Stimulated activated CD8-positive, alpha-beta memory T cell treated with anti-CD3 and anti-CD28 coated beads, Interleukin-15, amount 100 ng/mL, for 1 hour (primary cell): ENCODE measurements around the gene CMTM8.

Source experiments
- DNase-seq: peaks from one replicate; pipeline ENCODE4 v3.0.0-alpha.2; 2020; ENCODE audit warnings: low read depth

Gene CMTM8

GRCh38 chr3:32340039-32340438 is 101.6 kb downstream of the CMTM8 start:
- DNase-seq, result no peak

GRCh38 chr3:32340611-32341365 is 102.3 kb downstream of the CMTM8 start:
- no peak for DNase-seq

DNA sequence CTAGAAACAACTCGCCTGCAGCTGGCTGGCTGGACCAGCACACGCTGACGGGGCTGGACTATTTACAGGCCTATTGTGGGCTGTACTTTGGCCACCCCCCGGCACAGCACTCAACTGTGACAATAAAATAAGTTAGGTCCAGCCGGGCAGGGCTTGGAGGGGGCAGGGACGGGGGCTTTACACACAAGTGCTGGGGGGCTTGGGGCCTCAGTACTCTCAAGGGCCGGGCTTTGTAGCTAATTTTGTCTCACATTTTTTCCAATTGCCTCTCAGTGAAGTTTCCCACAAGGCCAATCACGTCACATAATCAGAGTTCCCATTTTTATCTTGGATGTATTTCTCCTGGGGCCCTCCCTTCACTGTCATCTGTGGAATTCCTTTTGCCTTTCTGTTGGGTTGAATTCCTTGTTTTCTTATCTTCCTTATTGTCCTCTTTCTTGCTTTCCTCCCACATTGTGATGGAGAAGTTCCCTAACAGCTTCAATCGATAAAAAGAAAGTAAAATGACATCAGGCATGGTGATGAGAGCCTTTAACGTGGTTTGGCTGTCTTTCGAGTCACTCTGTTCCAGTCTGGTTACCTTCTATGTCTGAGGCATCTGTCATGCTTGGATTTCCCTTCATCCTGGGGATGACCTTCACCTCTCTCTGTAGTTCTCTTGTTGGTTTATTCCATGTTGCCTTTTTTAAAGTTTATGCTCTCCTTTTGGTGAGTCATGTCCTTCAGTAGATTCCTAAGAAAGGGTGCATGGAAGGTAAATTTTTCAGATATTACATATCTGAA is 109.1 kb downstream of the CMTM8 start:
- DNase-seq, result no peak

DNA sequence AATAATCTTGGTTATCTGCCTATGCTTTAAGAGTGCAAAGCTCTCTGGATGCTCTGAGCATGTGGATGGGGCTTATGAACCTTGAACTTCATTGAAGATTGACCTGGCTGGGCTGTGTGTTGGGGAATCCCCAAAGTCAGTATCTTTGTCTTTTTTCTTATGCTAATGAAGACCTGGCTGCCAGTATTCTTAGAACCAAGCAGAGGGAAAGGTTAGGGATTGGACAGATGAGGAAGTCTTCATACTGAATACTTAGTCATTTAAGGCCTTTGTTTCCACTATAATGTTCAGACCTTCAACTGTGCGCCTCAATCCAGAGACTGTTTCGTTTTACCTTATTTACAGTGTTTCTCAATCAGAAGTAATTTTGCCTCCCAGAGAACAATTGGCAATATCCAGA is 110.7 kb downstream of the CMTM8 start:
- DNase-seq, result no peak

DNA sequence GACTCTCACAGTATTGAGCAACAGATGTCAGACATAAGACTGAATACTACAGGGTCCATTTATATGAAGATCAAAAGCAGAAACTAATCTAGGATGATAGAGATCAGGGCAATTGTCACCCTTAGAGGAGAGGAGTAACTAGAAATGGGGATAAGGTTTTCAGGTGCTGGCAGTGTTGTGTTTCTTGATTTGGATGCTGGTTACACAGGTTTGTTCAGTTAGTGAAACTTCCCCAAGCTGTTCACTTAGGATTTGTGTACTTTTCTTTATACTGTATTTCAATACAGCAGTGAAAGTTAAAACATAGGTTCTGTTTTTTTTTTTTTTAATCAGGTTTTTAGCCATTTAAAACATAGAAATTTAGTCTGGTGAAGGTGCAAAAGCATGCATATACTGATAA is 114.1 kb downstream of the CMTM8 start:
- no peak for DNase-seq

DNA sequence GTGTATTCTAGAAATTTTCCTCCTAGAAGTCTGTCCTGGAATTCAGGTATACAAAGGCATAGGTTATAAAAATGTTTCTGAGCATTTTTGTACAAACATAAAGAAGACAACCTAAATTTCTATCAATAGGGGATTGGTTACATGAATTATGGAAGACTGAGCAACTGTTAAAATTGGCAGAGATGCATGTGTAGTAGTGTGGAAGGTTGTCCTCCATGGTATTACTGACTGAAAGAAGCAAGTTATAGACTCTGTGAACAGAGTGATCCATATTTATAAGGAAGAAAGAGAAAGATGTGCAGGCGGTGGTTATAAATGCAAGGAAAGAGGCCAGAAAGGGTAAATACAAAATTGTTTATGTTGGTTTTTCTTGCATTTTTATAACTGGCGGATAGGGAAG is 114.9 kb downstream of the CMTM8 start:
- DNase-seq, result no peak

DNA sequence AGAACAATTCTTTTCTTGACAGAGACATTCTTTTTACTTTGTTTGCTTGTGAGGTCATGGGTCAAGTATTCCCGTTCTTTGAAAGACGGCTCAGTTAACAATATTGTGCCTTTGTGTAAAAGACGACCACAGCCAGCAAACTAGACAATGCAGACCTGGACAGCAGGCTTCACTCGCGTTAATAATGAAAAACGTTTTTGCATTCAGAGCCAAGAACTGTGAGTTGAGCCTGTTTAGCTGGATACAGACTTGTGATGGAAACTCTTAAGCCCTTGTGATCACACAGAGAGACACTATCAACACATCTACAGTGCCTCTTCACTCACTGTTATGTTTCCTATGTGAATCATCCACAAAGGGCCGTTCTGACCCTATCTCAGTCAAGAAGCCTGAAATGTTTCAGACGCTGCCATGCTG is 115.9 kb downstream of the CMTM8 start:
- DNase-seq, result no peak

DNA sequence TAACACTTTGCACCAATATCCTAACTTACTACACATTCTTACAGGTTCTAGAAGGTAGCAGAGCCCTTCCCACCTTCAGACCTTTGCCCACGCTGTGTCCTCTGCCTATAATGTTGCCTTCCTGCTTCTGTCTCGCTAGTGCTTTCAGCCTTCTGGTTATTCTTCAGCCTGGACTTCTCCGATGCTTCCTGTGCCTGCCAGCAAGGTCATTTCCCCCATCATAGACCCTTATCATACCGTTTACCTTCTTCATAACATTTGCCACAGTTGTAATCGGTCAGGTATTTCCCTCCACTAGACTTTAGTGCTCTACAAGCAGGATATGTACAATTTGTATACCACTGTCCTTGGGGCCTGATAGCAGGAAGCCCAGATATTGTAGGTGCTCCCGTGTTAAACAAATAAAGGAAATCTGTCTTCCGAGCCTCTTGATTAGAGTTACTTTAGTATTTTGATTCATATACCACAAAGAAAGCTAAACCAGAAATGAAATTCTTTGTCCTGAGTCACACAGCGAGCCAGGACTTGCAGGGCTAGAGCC is 117.3 kb downstream of the CMTM8 start:
- DNase-seq, result no peak

DNA sequence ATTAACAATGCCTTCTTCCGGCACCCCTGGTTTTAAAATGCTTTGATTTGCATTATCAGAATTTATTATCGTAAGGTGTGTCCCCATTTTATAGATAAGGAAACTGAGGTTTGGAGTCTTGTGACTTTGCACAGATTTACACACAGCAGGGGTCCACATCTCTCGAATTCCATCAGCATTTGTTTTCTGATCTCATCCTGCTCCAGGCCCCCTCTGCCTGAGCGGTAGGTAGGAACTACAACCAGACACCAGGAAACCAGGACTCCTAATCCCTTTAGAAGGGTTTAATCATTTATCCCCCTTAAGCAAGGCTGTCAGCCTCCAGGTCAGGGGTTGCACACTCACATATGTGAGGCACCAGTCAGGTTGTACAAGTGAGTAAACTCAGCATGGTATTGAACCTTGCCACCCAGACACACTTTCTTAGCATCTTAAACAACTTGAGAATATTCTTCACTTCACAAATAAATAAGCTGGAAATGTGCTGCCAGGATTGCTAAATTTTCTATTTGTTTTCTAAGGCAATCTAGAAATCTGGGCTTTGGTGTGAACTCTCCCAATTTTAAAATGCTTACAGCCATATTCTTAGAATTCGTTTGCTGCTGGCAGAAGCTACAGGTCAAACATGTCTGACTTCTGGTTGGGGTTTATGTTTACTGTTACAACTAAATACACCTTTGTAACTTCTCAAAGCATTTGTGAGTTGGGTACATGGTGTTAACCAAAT is 121.4 kb downstream of the CMTM8 start:
- no peak for DNase-seq

DNA sequence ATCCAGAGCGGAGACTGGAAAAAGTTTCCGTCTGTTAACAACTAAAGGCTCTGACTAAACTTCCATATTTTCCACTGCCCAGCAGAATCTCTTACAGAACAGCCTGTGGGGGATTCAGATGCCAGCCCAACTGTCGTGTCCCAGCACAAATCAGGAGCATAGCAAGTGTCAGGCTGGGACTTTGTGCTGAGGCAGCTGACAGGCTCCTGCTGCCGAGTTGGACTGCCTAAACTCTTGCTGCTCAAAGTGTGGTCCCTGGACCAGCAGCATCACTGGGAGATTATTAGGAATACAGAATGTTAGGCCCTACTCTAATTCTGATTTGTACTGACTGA is 122.0 kb downstream of the CMTM8 start:
- DNase-seq, result no peak

- DNase-seq, result no peak
Measured at GRCh38 chr3:32366638-32367397, 128.3 kb downstream of the CMTM8 start.

GRCh38 chr3:32367442-32367841 is 129.0 kb downstream of the CMTM8 start:
- no peak for DNase-seq

GRCh38 chr3:32371461-32372212 is 133.2 kb downstream of the CMTM8 start:
- DNase-seq, result no peak

DNA sequence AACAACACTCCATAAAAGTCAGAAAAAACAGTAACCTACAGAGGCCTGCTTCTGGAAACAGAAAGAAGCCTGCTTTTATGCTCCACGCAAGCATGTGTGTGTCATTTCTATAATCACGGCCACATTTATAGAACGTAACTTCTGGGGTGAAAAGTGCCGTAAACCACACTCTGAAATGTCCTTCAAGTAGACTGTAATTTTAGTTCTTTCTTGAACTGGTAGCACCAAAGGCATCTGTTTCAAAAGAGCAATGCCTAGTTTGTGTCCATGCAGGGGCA is 133.7 kb downstream of the CMTM8 start:
- DNase-seq, result no peak

GRCh38 chr3:32373276-32373675 is 134.8 kb downstream of the CMTM8 start:
- no peak for DNase-seq

GRCh38 chr3:32373844-32374243 is 135.4 kb downstream of the CMTM8 start:
- DNase-seq, result no peak

- peak; percentile 58 for DNase-seq
Measured at GRCh38 chr3:32374788-32375595, 136.5 kb downstream of the CMTM8 start.

- DNase-seq, result no peak
Measured at GRCh38 chr3:32375596-32375930, 137.1 kb downstream of the CMTM8 start.

DNA sequence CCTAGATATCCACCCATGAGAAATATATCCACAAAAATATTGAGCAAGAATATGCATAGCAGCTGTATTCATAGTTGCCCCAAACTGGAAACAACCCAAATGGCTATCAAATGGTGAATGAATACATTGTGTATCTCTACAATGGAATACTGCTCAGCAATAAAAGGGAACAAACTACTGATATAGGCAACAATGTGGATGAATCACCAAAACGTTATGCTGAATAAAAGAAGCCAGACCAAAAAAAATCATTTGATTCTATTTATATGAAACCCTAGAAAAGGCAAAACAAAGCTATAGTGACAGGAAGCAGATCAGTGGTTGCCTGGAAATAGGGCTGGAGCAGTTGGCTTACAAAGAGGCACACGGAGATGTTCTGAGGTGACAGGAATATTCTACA is 137.6 kb downstream of the CMTM8 start:
- no peak for DNase-seq

GRCh38 chr3:32379831-32380500 is 141.5 kb downstream of the CMTM8 start:
- no peak for DNase-seq
